HG03025 (cell line): ENCODE data around the gene ZNF593OS.

Experiments used
- ATAC-seq: cut with Tn5 transposase; IDR thresholded peaks from one replicate; pipeline ENCODE4 v1.9.1; 2021; ENCODE audit warnings: mild to moderate bottlenecking, moderate library complexity; ENCODE audit not compliant: unreplicated experiment, low FRiP score

Gene ZNF593OS

GRCh38 chr1:26129778-26130177 lies 41.9 kb downstream of the ZNF593OS start:
- ATAC-seq: no peak

GRCh38 chr1:26127235-26128163 lies 44.1 kb downstream of the ZNF593OS start:
- no peak for ATAC-seq

- no peak for ATAC-seq
Observed at GRCh38 chr1:26126321-26127084, 45.1 kb downstream of the ZNF593OS start.

GRCh38 chr1:26125946-26126320 lies 45.7 kb downstream of the ZNF593OS start:
- no peak for ATAC-seq

GRCh38 chr1:26125382-26125781 lies 46.2 kb downstream of the ZNF593OS start:
- ATAC-seq: no peak

- no peak for ATAC-seq
Observed at GRCh38 chr1:26124418-26125331, 47.0 kb downstream of the ZNF593OS start.

GRCh38 chr1:26122988-26123973 lies 48.4 kb downstream of the ZNF593OS start:
- ATAC-seq: no peak

GRCh38 chr1:26121854-26122773 lies 49.5 kb downstream of the ZNF593OS start:
- ATAC-seq: no peak

- no peak for ATAC-seq
Observed at GRCh38 chr1:26119892-26120608, 51.6 kb downstream of the ZNF593OS start.
